Psoas muscle (tissue), 8 donors: ENCODE results near the gene DOHH. TPM values are rescaled to one million over a fixed set of nuclear protein-coding genes. Genes with fewer than 3 reads are reported as not detected.

Experiments used
- ATAC-seq, 4 donors: fragments of 200-7000 bp; cut with Tn5 transposase; one replicate each; pipeline ENCODE4 v1.9.1; 2020; ENCODE audit warnings: moderate library complexity in 3 of 4, mild to moderate bottlenecking in 2 of 4
- DNase-seq, 2 donors: peaks; one replicate each; pipeline ENCODE4 v3.0.0-alpha.2; 2020
- H3K27ac ChIP-seq: fragments of 200-600 bp; one replicate; pipeline ENCODE4 v1.8.0; 2022
- H3K27me3 ChIP-seq, 3 donors: fragments of 200-600 bp in 1 of 3; one replicate each; pipeline versions ENCODE4 v1.6.1 to v1.8.0; 2013 to 2022; ENCODE audit warnings: low read length in 2 of 3, mild to moderate bottlenecking in 2 of 3, moderate library complexity in 1 of 3; ENCODE audit not compliant: insufficient read depth in 3 of 3
- H3K36me3 ChIP-seq, 2 donors: fragments of 200-600 bp in 1 of 2; one replicate each; pipeline versions ENCODE4 v1.6.1 to v1.8.0; 2013 to 2022; ENCODE audit warnings: low read depth in 1 of 2, mild to moderate bottlenecking in 1 of 2, moderate library complexity in 1 of 2; ENCODE audit not compliant: insufficient read depth in 1 of 2
- H3K4me1 ChIP-seq: fragments of 200-600 bp; one replicate; pipeline ENCODE4 v1.8.0; 2022
- H3K4me3 ChIP-seq: fragments of 200-600 bp; one replicate; pipeline ENCODE4 v1.8.0; 2022; ENCODE audit warnings: mild to moderate bottlenecking
- H3K9me3 ChIP-seq: fragments of 200-600 bp; one replicate; pipeline ENCODE4 v1.8.0; 2022
- WGBS, 3 donors: extraction: QIAGEN DNeasy Blood & Tissue Kit; methylation state at CpG; one replicate each; pipeline versions ENCODE4 v1.1.6 to v1.1.7; 2013; 5-methylcytosine and 5-hydroxymethylcytosine counted together
- intact Hi-C, 2 donors: fragments of 100-400 bp; cut with DNase I; formaldehyde crosslinking; loops; one replicate each; pipeline versions ENCODE4 v1.11.0 to v1.14.2; 2022
- polyA plus RNA-seq, 3 donors: library from polyadenylated mRNA; stranded (reverse); fragments of 200-250 nt; gene quantifications; one replicate each; pipeline ENCODE4 v1.2.3, GENCODE V29; 2013
- total RNA-seq, 4 donors: library from RNA; stranded (reverse); fragmentation: NEBNext Ultra II Directional in 2 of 4; extraction: Animal tissue kit (Norgen Biotek cat#: 25700) in 2 of 4; gene quantifications; one replicate each; pipeline versions ENCODE4 v1.2.1 to v1.2.4, GENCODE V29; 2021 to 2023
- TF ChIP-seq, protein P1 (sequence below): fragments of 200-600 bp; IDR thresholded peaks from one replicate; pipeline ENCODE4 v1.8.0; 2022; ENCODE audit warnings: antibody characterized with exemption
- donor health status: healthy with polysubstance abuse.
- donor health status: DM: no; HTN: no; CAD: no; lungs with moderate emphysema.
- donor health status: Bipolar disorder and iron deficiency.
- donor health status: healthy.
- donor health status: DM: yes; HTN: yes; CAD: no.
- donor health status: DM: no; HTN: no; CAD: no.
- donor health status: DM: no; HTN: no; CAD: no.
- donor health status: DM: yes; HTN: yes; CAD: no.

Gene DOHH
- total and polyA plus RNA-seq, 7 donors = 11.5 to 54.3 (median 21.8) TPM

DNA sequence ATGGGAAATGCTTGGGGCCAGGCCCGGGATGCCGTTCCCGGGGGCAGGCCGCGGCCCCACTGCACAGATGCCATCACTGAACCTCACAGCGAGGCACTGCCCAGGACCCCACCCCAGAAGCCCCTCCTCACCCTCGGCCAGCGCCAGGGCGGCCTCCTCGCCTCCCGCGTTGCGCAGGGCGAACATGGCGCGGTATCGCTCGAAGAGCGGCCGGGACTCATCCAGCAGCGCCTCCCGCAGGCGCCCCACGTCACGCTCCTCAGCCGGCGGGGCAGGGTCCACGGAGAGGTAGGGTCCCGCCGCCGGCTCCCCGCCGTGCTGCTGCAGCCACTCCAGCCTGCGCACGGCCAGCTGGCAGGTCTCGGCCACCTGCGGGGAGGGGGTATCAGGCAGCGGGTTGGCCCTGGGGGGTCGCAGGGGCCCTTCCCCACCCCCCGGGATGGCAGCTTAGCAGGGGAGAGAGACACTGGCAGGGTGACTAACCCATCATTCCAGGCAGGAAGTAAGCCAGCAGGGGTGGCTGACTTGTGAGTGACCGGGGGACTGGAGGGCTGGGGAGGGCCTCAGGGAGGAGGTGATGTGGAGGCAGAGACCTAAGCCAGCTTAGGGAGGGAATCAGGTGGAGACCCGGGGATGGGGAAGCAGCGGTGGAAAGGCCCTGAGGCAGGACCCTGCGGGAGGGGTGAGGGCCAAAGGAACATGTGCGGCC is 8.2 kb downstream of the DOHH start:
- H3K27ac ChIP-seq = no peak overlapping the region
- intact Hi-C loops = no loop called here
- no peaks in the 10 kb centered on the region for H3K27me3 ChIP-seq
- TF ChIP-seq, protein P1, sequence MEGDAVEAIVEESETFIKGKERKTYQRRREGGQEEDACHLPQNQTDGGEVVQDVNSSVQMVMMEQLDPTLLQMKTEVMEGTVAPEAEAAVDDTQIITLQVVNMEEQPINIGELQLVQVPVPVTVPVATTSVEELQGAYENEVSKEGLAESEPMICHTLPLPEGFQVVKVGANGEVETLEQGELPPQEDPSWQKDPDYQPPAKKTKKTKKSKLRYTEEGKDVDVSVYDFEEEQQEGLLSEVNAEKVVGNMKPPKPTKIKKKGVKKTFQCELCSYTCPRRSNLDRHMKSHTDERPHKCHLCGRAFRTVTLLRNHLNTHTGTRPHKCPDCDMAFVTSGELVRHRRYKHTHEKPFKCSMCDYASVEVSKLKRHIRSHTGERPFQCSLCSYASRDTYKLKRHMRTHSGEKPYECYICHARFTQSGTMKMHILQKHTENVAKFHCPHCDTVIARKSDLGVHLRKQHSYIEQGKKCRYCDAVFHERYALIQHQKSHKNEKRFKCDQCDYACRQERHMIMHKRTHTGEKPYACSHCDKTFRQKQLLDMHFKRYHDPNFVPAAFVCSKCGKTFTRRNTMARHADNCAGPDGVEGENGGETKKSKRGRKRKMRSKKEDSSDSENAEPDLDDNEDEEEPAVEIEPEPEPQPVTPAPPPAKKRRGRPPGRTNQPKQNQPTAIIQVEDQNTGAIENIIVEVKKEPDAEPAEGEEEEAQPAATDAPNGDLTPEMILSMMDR = no peak
- no peaks in the 10 kb centered on the region for H3K4me1 ChIP-seq
- WGBS, 3 donors = 95 to 97% (median 95%) methylated on average over 39 to 45 of the region's 45 CpGs
- no peaks in the 10 kb centered on the region for H3K9me3 ChIP-seq
- DNase-seq (no peak), ATAC-seq (peak in 1 of 4 donors; percentile 17)
- H3K36me3 ChIP-seq = peaks cover 8 to 66% of the 10 kb centered on the region in 2 donors
- no peak overlapping the region for H3K4me3 ChIP-seq

DNA sequence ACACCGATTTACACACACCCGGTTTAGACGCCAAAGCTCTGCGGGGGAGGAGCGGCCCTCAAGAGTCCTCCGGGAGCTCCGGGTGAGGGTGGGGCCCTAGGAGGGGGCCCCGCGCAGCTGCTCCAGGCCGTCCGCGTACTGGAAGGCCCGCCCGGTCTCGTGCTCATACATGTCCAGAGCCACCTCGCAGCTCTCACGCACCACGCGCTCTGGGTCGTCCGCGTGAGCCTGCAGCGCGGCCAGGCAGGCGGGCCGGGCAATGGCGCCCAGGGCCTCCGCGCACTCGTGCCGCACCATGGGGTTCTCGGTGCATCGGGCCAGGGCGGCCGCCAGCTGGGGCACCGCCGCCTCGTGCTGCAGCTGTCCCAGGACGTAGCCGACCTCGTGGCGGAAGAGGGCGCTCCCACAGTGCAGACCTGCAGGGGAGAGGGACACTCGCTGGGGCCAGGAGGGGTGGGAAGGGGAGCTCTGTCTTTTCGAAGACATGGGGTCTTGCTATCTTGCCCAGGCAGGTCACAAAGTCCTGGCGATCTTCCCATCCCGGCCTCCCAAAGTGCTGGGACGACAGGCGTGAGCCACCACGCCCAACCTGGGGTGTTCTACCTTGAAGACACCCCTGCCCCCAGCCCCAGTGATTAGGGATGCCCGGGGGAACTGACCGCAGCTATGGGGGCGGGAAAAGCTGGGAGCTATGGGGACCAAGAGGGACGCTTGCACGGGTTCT is 8.9 kb downstream of the DOHH start:
- Histone ChIP-seq H3K36me3 (peaks cover 8 to 59% of the 10 kb centered on the region in 2 donors), H3K4me1 (no peaks in the 10 kb centered on the region), H3K4me3 (no peak overlapping the region), H3K27ac (no peak overlapping the region), H3K27me3 (no peaks in the 10 kb centered on the region), H3K9me3 (no peaks in the 10 kb centered on the region)
- ATAC-seq (no peak), DNase-seq (no peak)
- TF ChIP-seq, protein P1 = no peak
- intact Hi-C loops = no loop called here
- WGBS, 3 donors = 94 to 96% (median 95%) methylated on average over 51 to 55 of the region's 55 CpGs

DNA sequence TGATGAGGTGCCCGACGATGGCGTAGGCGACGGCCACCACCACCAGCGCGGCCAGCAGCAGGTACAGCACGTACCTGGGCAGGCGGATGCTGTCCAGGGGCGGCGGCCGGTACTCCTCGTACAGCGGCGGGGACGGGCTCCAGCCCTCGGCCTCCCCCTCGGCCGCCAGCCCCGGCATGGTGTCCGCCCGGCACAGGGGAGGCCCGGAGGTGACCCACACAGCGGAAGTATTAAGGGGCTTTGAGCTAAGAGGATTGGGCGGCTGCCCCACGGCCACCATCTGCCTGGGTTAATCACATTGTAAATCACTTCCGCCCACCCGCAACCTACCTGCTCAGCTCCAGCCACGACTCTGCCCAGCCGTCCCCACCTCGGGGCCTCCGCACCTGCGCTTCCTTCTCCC is 17.2 kb downstream of the DOHH start, which contains the start of gene SMIM44:
TSS of gene SMIM44 (minus strand) at position 216 of the 403 bp plus-strand sequence. CDS start at position 178, 38 bp downstream.
- Histone ChIP-seq H3K36me3 (no peaks in the 10 kb centered on the region), H3K4me1 (no peaks in the 10 kb centered on the region), H3K27ac (no peak within 1 kb of the TSS), H3K9me3 (no peaks in the 10 kb centered on the region), H3K27me3 (peaks cover 0 to 41% (median 16%) of the 10 kb centered on the region in 3 donors), H3K4me3 (no peak within 1 kb of the TSS)
- 55 to 76% (median 55%) methylated on average over 23 to 33 of the region's 33 CpGs for WGBS, 3 donors
- intact Hi-C loops = loop anchor here in 1 of 2 donors (10.0 kb wide), 1 partner anchor 258 kb away; the partner anchor contains the start of gene CELF5
- TF ChIP-seq, protein P1 = no peak
- ATAC-seq (no peak), DNase-seq (no peak)

DNA sequence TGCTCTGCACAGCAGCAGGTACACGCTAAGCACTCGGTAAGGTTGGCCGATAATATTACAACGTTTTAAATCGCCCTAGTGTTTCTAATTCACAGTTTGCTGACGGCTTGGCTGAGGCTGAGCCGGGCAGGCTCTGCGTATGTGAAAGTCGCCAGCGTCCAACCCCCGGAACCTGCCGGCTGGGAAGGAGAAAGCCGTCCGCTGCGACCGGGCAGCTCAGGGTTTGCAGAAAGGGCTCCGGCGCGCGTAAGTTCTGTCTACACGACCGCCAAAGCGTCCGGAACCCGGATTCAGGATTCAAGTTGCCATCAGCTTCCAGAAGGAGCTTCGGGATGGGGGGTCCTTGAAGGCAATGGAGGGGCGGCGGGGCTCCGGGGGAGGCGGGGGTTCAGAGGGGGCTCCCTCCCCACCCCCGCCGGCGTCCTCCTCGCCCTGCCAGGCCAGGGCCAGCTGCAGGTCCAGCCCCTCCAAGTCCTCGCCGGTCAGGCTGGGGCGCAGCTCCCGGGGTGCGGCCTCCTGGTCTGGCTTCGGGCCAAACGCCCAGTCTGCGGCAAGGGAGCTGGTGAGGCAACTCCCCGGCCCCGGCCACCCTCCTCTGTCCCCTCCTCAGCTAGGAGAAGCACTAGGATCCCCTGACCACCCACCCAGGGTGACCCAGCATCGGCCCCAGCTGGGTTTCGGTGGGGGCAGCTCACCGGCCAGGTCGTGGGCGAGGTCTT is 17.8 kb downstream of the DOHH start:
- DNase-seq (no peak), ATAC-seq (no peak)
- H3K27me3 ChIP-seq = peaks cover 0 to 41% (median 16%) of the 10 kb centered on the region in 3 donors
- H3K36me3 ChIP-seq = no peaks in the 10 kb centered on the region
- TF ChIP-seq, protein P1 = no peak
- H3K4me3 ChIP-seq = no peak overlapping the region
- H3K27ac ChIP-seq = no peak overlapping the region
- H3K9me3 ChIP-seq = no peaks in the 10 kb centered on the region
- H3K4me1 ChIP-seq = no peaks in the 10 kb centered on the region
- WGBS, 3 donors = 52 to 60% (median 54%) methylated on average over 41 to 49 of the region's 49 CpGs
- intact Hi-C loops = loop anchor here in 1 of 2 donors (10.0 kb wide), 1 partner anchor 258 kb away; the partner anchor contains the start of gene CELF5
